Right hindlimb (tissue), 1 donor: ENCODE measurements around the gene MID1IP1.
A peak's percentile ranks its signal among the peaks of the same experiment; 100 is the strongest.

Experiments used
- DNase-seq: peaks from one replicate; pipeline ENCODE4 v3.0.0-alpha.2; 2018

Gene MID1IP1

GRCh38 chrX:38816155-38816554 is 14.9 kb downstream of the MID1IP1 start:
- no peak for DNase-seq

- peak; percentile 54 for DNase-seq
Measured at GRCh38 chrX:38817004-38817703, 15.9 kb downstream of the MID1IP1 start.

GRCh38 chrX:38819163-38819562 is 17.9 kb downstream of the MID1IP1 start:
- no peak for DNase-seq

DNA sequence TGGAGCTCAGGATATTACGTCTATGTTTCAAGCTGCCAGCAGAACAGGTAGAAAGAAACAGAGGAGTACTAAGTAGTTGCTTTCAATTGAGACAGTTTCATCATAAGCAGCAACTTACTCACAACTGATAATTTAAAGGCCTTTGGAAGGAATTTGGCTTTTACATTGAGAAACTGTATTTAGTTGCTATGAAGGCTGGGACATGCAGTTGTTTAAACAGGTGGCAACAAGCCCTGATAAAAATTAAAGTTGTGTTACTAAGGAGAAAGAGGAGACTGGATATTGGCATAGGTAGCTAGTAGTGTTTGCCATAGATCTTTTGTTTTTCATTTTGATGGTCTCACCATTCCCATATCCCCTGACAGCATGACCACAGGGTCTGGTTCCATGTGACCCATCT is 18.4 kb downstream of the MID1IP1 start:
- DNase-seq: no peak

GRCh38 chrX:38820751-38821150 is 19.5 kb downstream of the MID1IP1 start:
- no peak for DNase-seq

DNA sequence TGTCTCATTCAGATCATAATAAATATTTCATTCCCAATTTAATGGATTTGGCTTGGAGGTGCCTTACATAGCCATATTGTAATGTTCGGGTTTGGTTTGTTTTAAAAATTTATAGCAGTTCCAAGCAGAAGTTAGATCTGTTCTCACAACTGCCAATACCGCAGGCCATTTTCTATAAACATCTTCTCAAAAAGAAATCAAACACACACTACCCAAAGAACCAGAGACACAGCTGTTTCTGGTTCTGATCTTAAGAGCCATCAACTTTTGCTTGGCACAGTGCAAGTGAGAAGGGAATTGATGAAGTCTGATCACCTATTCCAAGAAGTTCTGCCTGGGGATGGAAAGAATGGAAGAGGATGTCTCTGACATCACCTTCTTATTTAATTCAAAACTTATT is 22.9 kb downstream of the MID1IP1 start:
- no peak for DNase-seq

DNA sequence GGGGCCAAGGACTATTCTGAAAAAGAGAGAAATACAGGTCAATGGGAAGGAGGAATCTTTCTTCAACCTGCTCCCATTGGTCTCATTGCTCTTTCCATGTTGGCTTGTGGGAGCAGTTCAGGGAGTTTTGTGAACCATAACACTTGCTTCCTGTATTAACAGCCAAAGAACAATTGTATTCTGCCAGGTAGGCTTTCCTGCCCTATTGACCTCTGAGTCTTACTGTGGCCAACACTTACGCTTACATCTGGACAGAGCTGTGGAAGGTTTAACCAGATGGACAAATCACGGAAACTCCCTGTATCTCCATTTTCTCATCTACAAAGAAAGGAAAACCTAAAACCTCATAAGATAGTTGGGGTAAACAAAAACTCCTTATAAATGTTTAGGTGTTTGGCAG is 30.7 kb downstream of the MID1IP1 start:
- DNase-seq: no peak

DNA sequence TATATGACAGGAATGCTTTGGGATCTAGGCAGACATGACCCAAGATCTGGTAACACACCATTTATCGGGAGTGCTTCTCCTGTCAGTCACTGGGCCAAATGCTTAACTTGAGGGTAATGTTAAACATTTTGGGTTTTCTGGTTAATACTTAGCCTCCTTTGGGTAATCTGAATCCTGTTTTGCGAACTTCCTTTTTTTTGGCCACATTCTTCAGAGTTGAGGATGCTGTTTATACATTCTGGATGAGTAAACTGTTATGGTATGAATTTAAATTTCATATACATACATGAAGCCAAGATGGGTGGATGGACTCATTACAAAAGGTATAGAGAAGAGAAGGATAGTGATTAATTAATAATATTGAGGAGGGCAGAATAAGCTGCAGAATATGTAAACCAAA is 36.1 kb downstream of the MID1IP1 start:
- no peak for DNase-seq

- no peak for DNase-seq
Measured at GRCh38 chrX:38839277-38839676, 38.0 kb downstream of the MID1IP1 start.

DNA sequence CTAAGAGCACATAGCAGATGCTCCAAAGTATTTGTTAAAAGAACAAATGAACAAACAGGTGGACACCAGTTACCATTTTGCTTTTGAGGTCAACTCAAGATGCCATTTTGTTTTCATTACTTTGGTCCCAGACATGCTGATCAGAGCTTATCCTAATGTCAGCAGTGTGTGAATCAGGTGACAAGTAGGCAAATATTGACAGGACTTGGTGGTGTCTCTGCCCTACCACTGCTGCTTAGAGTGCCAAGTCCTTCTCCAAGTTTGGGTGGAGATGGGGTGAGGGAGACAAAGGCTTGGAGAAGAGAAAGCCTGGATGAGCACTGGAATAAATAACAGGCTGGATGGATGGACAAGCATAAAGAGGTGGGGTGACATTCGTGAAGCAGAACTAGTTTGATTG is 38.7 kb downstream of the MID1IP1 start:
- no peak for DNase-seq

DNA sequence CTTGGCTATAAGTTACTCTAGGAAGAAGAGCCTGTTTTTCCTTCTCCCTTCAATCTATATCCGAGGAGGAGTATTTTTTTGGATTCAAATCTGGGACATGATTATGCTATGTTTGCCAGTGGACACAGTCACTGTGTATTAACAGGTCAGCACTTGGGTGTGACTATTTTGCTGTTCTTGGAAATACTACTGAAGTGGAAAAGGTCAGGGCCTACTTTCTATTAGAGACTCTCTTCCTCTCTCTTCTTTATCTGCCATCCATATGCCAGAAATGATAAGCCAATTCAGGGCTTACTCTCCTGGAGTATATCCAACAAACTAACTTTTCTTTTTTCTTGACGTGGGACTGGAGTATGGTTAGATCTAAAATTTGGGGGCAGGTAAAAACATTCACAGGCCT is 40.5 kb downstream of the MID1IP1 start:
- no peak for DNase-seq

DNA sequence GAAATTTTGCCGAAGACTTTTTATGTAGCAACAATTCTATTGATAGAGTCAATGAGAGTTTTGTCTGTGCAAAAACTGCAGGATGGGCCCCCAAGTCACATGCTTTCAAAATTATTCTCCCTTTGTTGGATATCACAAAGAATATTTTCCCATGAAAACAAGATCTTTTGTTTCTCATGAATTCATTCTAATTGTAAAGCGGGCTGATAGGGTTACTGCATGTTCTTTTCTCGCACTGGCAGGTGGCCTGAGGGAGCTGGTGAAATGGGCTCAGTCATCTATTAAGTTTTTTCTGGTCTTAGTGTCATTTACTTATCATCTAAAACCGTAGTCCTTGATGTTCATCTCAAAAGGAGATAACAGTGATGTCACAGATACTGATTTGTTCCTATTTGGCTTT is 44.2 kb downstream of the MID1IP1 start:
- no peak for DNase-seq

GRCh38 chrX:38847206-38847902 is 46.1 kb downstream of the MID1IP1 start:
- DNase-seq: no peak

DNA sequence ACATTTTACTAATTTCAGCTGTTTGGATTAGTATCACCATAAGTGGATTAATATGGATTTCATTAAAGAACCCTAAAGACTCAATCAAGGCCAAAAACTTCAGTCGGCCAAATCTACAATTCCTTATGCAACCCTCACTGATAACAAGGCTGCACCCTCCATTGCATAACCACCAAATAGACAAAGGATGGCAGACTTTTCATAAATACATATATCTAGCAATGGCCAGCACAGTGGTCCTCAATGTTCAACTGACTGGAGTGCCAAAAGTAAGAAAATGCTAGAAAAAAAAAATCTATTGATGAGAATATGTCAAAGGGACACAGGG is 46.6 kb downstream of the MID1IP1 start:
- no peak for DNase-seq

DNA sequence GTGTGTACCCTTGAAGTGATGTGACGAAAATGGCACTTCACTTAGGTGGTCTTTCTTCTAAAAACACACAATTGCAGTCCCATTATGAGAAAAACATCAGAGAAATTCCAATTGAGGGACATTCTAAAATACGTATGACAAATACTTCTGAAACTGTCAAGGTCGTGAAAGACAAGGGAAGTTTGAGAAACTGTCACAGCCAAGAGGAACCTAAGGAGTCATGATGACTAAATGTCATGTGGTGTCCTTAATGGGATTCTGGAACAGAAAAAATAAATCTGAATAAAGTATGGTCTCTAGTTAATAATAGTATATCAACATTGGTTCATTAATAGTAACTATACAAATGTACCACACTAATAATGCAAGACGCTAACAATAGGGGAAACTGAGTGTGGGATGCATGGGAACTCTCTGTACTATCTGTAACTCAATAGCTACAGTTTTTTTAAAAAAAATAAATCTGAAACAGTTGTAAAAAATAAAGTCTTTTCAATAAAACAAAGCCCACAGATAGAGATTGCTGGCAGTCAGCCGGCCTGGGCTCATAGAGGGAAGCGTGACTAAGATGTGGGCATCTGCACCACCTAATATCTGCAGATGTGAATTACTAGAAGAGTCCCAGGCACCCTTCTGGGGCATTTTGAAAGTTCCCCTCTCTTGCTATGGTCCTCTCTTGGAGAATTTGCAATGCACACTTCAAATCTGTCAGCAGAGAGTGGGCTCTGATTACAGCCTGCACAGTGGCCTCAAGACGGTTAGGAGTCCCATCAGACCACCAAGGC is 47.6 kb downstream of the MID1IP1 start:
- DNase-seq: no peak

GRCh38 chrX:38850807-38851544 is 49.7 kb downstream of the MID1IP1 start:
- DNase-seq: no peak

GRCh38 chrX:38854305-38854704 is 53.0 kb downstream of the MID1IP1 start:
- no peak for DNase-seq
